Measurements from ENCODE around the gene MAN2B2. TPM values are rescaled to one million over a fixed set of nuclear protein-coding genes. Genes with fewer than 3 reads are reported as not detected.

Gene MAN2B2
- total and polyA plus RNA-seq, 2 of the 8 experiments (the other 6 are each of a cell fraction or from before 2014, with no cell fraction given): 3.3 to 4.0 TPM

DNA sequence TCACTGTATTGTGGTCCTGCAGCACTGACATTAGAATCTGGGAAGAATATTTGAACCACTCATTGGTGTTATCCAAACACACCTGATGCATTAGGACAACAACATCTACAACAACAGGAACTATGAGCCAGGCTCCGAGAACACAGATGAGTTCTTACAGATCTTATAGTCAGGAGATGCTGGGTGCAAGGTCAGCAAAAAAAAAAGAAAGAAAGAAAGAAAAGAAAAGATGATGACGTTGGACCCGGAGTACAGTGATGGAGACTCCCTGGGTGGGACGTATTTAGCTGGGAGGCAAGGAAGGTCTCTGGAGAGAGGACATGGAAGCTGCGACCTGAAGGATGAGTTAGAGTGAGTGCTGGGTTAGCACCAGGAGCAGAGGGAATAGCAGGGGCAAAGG is 17.8 kb upstream of the MAN2B2 start:
- Histone ChIP-seq H3K9me3 (ENCODE audit: insufficient read depth in 2 of 2, low read depth in 1 of 2, low read length in 1 of 2) (no peaks in the 10 kb centered on the region), H2BK12ac (ENCODE audit: low read depth, low read length) (no peak overlapping the region), H2BK20ac (ENCODE audit: low read length) (no peak overlapping the region), H4K8ac (ENCODE audit: extremely low read depth, insufficient read depth, low read length) (no peak overlapping the region), H3K79me2 (ENCODE audit: control insufficient read depth in 1 of 2, insufficient read depth in 2 of 2, low read length in 2 of 2) (no peaks in the 10 kb centered on the region), H2BK120ac (replicated peaks; ENCODE audit: low read depth, low read length) (no peak overlapping the region), H4K91ac (replicated peaks; ENCODE audit: insufficient read length, low read length) (no peak overlapping the region), H3K18ac (ENCODE audit: extremely low read depth, low read length) (no peak overlapping the region), H2BK5ac (ENCODE audit: low read depth, low read length) (no peak overlapping the region), H4K5ac (ENCODE audit: insufficient read length, low read depth, low read length) (no peak overlapping the region), H2AK5ac (ENCODE audit: low read depth, low read length) (no peak overlapping the region), H3K4me1 (replicated peaks in 1 of 4; ENCODE audit: control insufficient read depth in 3 of 4, insufficient read depth in 4 of 4, low read length in 3 of 4) (no peaks in the 10 kb centered on the region; a peak in 1 of 7 replicates), H3K23me2 (ENCODE audit: low read depth, low read length) (0 out of 2 replicates have a peak, but pooled peaks cover 1% of the 10 kb centered on the region), H3K4me3 (ENCODE audit: extremely low read depth in 1 of 4, insufficient read depth in 2 of 4, low read depth in 3 of 4, low read length in 4 of 4) (no peak overlapping the region), H2BK15ac (ENCODE audit: low read length) (no peak overlapping the region), H3K79me1 (ENCODE audit: low read depth, low read length) (no peaks in the 10 kb centered on the region), H3K56ac (replicated peaks; ENCODE audit: insufficient read length, low read depth, low read length) (no peak overlapping the region), H3K36me3 (ENCODE audit: control insufficient read depth in 2 of 4, insufficient read depth in 4 of 4, low read length in 3 of 4) (no peaks in the 10 kb centered on the region), H3K27me3 (replicated peaks in 1 of 4; ENCODE audit: control insufficient read depth in 3 of 4, extremely low read depth in 1 of 4, insufficient read depth in 3 of 4, low read length in 3 of 4) (peaks cover 3 to 44% (median 23%) of the 10 kb centered on the region in 4 experiments), H3K4ac (replicated peaks; ENCODE audit: insufficient read length, low read depth, low read length) (no peak overlapping the region), H3K9ac (replicated peaks in 1 of 4; ENCODE audit: extremely low read depth in 1 of 4, low read depth in 3 of 4, low read length in 3 of 4) (no peak overlapping the region), H3K27ac (ENCODE audit: low read depth, low read length) (no peak overlapping the region), H3K23ac (ENCODE audit: insufficient read length) (no peak overlapping the region), H3K14ac (ENCODE audit: insufficient read length) (no peak overlapping the region), H2AFZ (ENCODE audit: low read length) (no peak overlapping the region), H3K4me2 (ENCODE audit: insufficient read depth in 1 of 2, low read depth in 2 of 2, low read length in 2 of 2) (no peak overlapping the region), H4K20me1 (replicated peaks in 1 of 2; ENCODE audit: control insufficient read depth in 1 of 2, insufficient read depth in 2 of 2, low read length in 2 of 2) (peaks cover 0 to 4% of the 10 kb centered on the region in 2 experiments)
- POLR2A ChIA-PET (ENCODE audit: partially characterized antibody): no interaction called here
- DNase-seq (ENCODE audit: low read depth in 1 of 2, low spot score in 2 of 2) (no peak), FAIRE-seq (no peak)
- CTCF ChIA-PET (ENCODE audit: partially characterized antibody): interaction anchor here (1.0 to 6.3 kb wide), 2 partner anchors 8 to 9 kb away, joined by 3 to 58 read pairs; no protein-coding TSS in a partner anchor
- WGBS, 2 experiments (ENCODE audit: extremely low coverage in 1 of 2, insufficient coverage in 1 of 2, insufficient read length in 1 of 2, insufficient replicate concordance in 2 of 2, low coverage in 1 of 2, low lambda C conversion rate in 2 of 2, missing lambda C conversion rate in 1 of 2): 86% methylated on average over 5 of the region's 5 CpGs; no CpG with 5 or more reads in 1 of the 2 experiments
- TF ChIP-seq EGR1 (IDR thresholded peaks at IDR 0.05; ENCODE audit: borderline replicate concordance, low read depth, low read length): no peak
- TF ChIP-seq CHD2 (IDR thresholded peaks at IDR 0.05; ENCODE audit: low read length): no peak

All from H1 (cell line).